GM12864 (cell line): Measurements from ENCODE around the gene CXCL17.

ENCODE experiments used
- DNase-seq: peaks from one replicate; pipeline ENCODE4 v3.0.0-alpha.2; 2011; ENCODE audit warnings: low read depth
- H3K4me3 ChIP-seq: 2 replicates; pipeline ENCODE4 v1.5.1; 2011; ENCODE audit warnings: mild to moderate bottlenecking, low read depth, low read length, control low read depth
- CTCF ChIP-seq: IDR thresholded peaks from 2 replicates; pipeline ENCODE4 v1.5.1; 2011; ENCODE audit warnings: low read depth, mild to moderate bottlenecking, moderate library complexity, low read length, control low read depth, inconsistent platforms; ENCODE audit errors: missing control alignments

Gene CXCL17

GRCh38 chr19:42424345-42424707, 18.4 kb downstream of the CXCL17 start:
- H3K4me3 ChIP-seq = no peak overlapping the region
- TF ChIP-seq CTCF = no peak
- DNase-seq = no peak

- no peak for TF ChIP-seq CTCF
- DNase-seq = peak; percentile 82
- H3K4me3 ChIP-seq = peak overlapping the region; percentile 66
Observed at GRCh38 chr19:42423462-42424344, 19.0 kb downstream of the CXCL17 start.

GRCh38 chr19:42422901-42423461, 19.8 kb downstream of the CXCL17 start:
- TF ChIP-seq CTCF = no peak
- peak overlapping the region; percentile 66 for H3K4me3 ChIP-seq
- DNase-seq = no peak

- H3K4me3 ChIP-seq = peak overlapping the region; percentile 66
- no peak for TF ChIP-seq CTCF
Observed at GRCh38 chr19:42422092-42422900, 20.4 kb downstream of the CXCL17 start.

GRCh38 chr19:42421591-42422031, 21.1 kb downstream of the CXCL17 start:
- H3K4me3 ChIP-seq = no peak overlapping the region
- TF ChIP-seq CTCF = no peak
- DNase-seq = no peak

More at GRCh38 chr19:42422092-42422900, 20.4 kb downstream of the CXCL17 start:
- DNase-seq = no peak

GRCh38 chr19:42421101-42421500, 21.6 kb downstream of the CXCL17 start:
- TF ChIP-seq CTCF = no peak
- no peak for DNase-seq
- H3K4me3 ChIP-seq = no peak overlapping the region
